Keratinocyte (primary cell): ENCODE measurements around the gene MTA1. TPM values are rescaled to one million over a fixed set of nuclear protein-coding genes. Genes with fewer than 3 reads are reported as not detected.

Experiments
- DNase-seq: peaks from one replicate; pipeline ENCODE4 v3.0.0-alpha.2; 2011; ENCODE audit warnings: low read depth, missing footprints, low spot score
- FAIRE-seq: peaks from 2 replicates; lab custom pipeline; 2011; peaks lifted over from hg19 to GRCh38; lab: Jason Lieb, UNC
- H2AFZ ChIP-seq: 2 replicates; pipeline ENCODE4 v1.6.0; 2012; ENCODE audit warnings: low read length, control low read depth, inconsistent platforms; ENCODE audit not compliant: control insufficient read depth
- H3K27ac ChIP-seq: 2 replicates; pipeline ENCODE4 v1.5.1; 2011; ENCODE audit warnings: low read length; ENCODE audit not compliant: control insufficient read depth, insufficient read depth
- H3K27me3 ChIP-seq: 3 replicates; pipeline ENCODE4 v1.6.0; 2011; ENCODE audit warnings: low read length; ENCODE audit not compliant: control insufficient read depth, insufficient read depth; ENCODE audit errors: extremely low read depth
- H3K36me3 ChIP-seq, 2 experiments: 2 replicates in 1 of 2; 3 replicates in 1 of 2; pipeline ENCODE4 v1.5.1; 2011; ENCODE audit warnings: low read length in 2 of 2, mild to moderate bottlenecking in 1 of 2; ENCODE audit not compliant: control insufficient read depth in 2 of 2, insufficient read depth in 2 of 2; ENCODE audit errors: extremely low read depth in 1 of 2
- H3K4me1 ChIP-seq: 3 replicates; pipeline ENCODE4 v1.5.1; 2011; ENCODE audit warnings: low read length; ENCODE audit not compliant: control insufficient read depth, insufficient read depth; ENCODE audit errors: extremely low read depth
- H3K4me2 ChIP-seq: 3 replicates; pipeline ENCODE4 v1.6.0; 2011; ENCODE audit warnings: low read depth, low read length; ENCODE audit not compliant: control insufficient read depth, insufficient read depth; ENCODE audit errors: extremely low read depth
- H3K4me3 ChIP-seq, 3 experiments: fragments of 200-600 bp in 1 of 3; sonication (generic) in 1 of 3; 2 replicates in 2 of 3; 3 replicates in 1 of 3; pipeline ENCODE4 v1.5.1; 2011 to 2016; ENCODE audit warnings: low read length in 3 of 3, mild to moderate bottlenecking in 3 of 3, control low read depth in 2 of 3, inconsistent platforms in 1 of 3, low read depth in 1 of 3, mixed read lengths in 1 of 3, mixed run types in 1 of 3, moderate library complexity in 1 of 3; ENCODE audit not compliant: control insufficient read depth in 2 of 3, insufficient read depth in 2 of 3; ENCODE audit errors: extremely low read depth in 1 of 3
- H3K79me2 ChIP-seq: 2 replicates; pipeline ENCODE4 v1.6.0; 2012; ENCODE audit warnings: low read length; ENCODE audit not compliant: control insufficient read depth, insufficient read depth
- H3K9ac ChIP-seq: 3 replicates; pipeline ENCODE4 v1.6.0; 2011; ENCODE audit warnings: low read length; ENCODE audit not compliant: control insufficient read depth, insufficient read depth; ENCODE audit errors: extremely low read depth
- H3K9me1 ChIP-seq: 3 replicates; pipeline ENCODE4 v1.6.0; 2011; ENCODE audit warnings: low read length; ENCODE audit not compliant: control insufficient read depth, insufficient read depth; ENCODE audit errors: extremely low read depth
- H3K9me3 ChIP-seq: 2 replicates; pipeline ENCODE4 v1.5.1; 2012; ENCODE audit warnings: low read depth, low read length; ENCODE audit not compliant: control insufficient read depth
- H4K20me1 ChIP-seq: 3 replicates; pipeline ENCODE4 v1.6.0; 2011; ENCODE audit warnings: low read length; ENCODE audit not compliant: control insufficient read depth, insufficient read depth; ENCODE audit errors: extremely low read depth
- CTCF ChIP-seq, 3 experiments: IDR thresholded peaks in 1 of 3; conservative IDR thresholded peaks in 1 of 3; optimal IDR thresholded peaks in 1 of 3; 2 replicates in 2 of 3; 3 replicates in 1 of 3; pipeline versions ENCODE3 to v1.5.1; 2011; ENCODE audit warnings: low read length in 3 of 3, mild to moderate bottlenecking in 3 of 3, moderate library complexity in 2 of 3, control low read depth in 1 of 3, inconsistent platforms in 1 of 3; ENCODE audit not compliant: insufficient read depth in 2 of 3; ENCODE audit errors: extremely low read depth in 1 of 3
- EZH2 ChIP-seq: IDR thresholded peaks from one replicate; pipeline ENCODE4 v1.6.1; 2012; ENCODE audit warnings: inconsistent platforms, mild to moderate bottlenecking, low read length, moderate library complexity
- dilution Hi-C: fragments of 300-500 bp; cut with MboI; formaldehyde crosslinking; loops from one replicate; pipeline ENCODE4 v1.7.0; 2020; ENCODE audit warnings: low sequenced_read_pairs; ENCODE audit not compliant: extremely low pct_ligation_motif_present
- polyA plus RNA-seq, 5 experiments: library from polyadenylated mRNA; depleted of rRNA in 3 of 5; stranded (reverse) in 3 of 5; stranded (forward) in 1 of 5; unstranded in 1 of 5; fragments of >200 nt; gene quantifications; 1 replicate in 1 of 5; 2 replicates in 3 of 5; 3 replicates in 1 of 5; pipeline versions ENCODE4 v1.2.1 to v1.2.3, GENCODE V29; 2011 to 2012; ENCODE audit warnings: missing spikeins in 2 of 5, low read depth in 1 of 5, low replicate concordance in 1 of 5

The MTA1 gene
- polyA plus RNA-seq, 1 donor (not counting 4 experiments of a cell fraction or from before 2014, with no cell fraction given): 33.6 TPM

- Histone ChIP-seq H3K27me3 (no peaks in the 10 kb centered on the region), H3K27ac (no peak overlapping the region), H3K36me3 (peaks cover 0 to 7% of the 10 kb centered on the region in 2 experiments), H3K4me3 (no peak overlapping the region), H3K9me3 (no peaks in the 10 kb centered on the region), H3K79me2 (no peaks in the 10 kb centered on the region), H4K20me1 (no peaks in the 10 kb centered on the region), H3K9ac (no peak overlapping the region), H3K9me1 (peaks cover 2% of the 10 kb centered on the region), H2AFZ (no peak overlapping the region), H3K4me2 (no peak overlapping the region), H3K4me1 (peaks cover 3% of the 10 kb centered on the region)
- TF ChIP-seq EZH2 (no peak), CTCF (optimal IDR thresholded peaks at IDR 0.05 in 1 of 3, IDR thresholded peaks at IDR 0.05 in 1 of 3, conservative IDR thresholded peaks at IDR 0.05 in 1 of 3; ENCODE audit: extremely low read depth in 1 of 3, insufficient read depth in 2 of 3, low read length in 3 of 3) (no peak)
- FAIRE-seq (no peak), DNase-seq (no peak)
- dilution Hi-C loops: no loop called here
Measured at GRCh38 chr14:105377555-105378182, 42.0 kb upstream of the MTA1 start.

DNA sequence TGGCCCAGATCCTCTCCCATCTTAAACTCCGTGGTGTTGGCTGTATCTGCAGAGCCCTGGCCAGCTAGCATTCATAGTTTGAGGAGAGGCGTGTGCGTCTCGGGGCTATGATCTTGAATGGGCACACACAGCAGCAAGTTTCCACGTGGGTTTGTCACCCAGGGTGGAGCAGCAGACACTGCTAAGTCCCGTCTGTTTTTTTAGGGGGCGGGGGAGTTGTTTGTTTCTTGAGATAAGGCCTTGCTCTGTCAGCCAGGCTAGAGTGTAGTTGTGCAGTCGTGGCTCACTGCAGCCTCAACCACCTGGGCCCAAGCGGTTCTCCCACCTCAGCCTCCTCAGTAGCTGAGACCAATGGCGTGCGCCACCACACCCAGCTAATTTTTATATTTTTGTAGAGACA lies 41.4 kb upstream of the MTA1 start:
- Histone ChIP-seq H3K27ac (no peak overlapping the region), H3K9me1 (peaks cover 2% of the 10 kb centered on the region), H3K79me2 (no peaks in the 10 kb centered on the region), H3K27me3 (no peaks in the 10 kb centered on the region), H3K36me3 (peaks cover 0 to 9% of the 10 kb centered on the region in 2 experiments), H3K4me3 (no peak overlapping the region), H4K20me1 (no peaks in the 10 kb centered on the region), H3K4me2 (no peak overlapping the region), H3K9me3 (no peaks in the 10 kb centered on the region), H3K9ac (no peak overlapping the region), H2AFZ (no peak overlapping the region), H3K4me1 (peaks cover 3% of the 10 kb centered on the region)
- TF ChIP-seq EZH2: no peak
- no peak for TF ChIP-seq CTCF (optimal IDR thresholded peaks at IDR 0.05 in 1 of 3, IDR thresholded peaks at IDR 0.05 in 1 of 3, conservative IDR thresholded peaks at IDR 0.05 in 1 of 3; ENCODE audit: extremely low read depth in 1 of 3, insufficient read depth in 2 of 3, low read length in 3 of 3)
- FAIRE-seq: no peak
- DNase-seq: no peak
- dilution Hi-C loops: no loop called here
